GM19452 (cell line): ENCODE results near the gene SRGAP2.
"Not testable (repeated sequence)": the region's sequence is repeated elsewhere in the genome, so short reads cannot be mapped to it uniquely, and the experiment has no call there.

Experiments used
- ATAC-seq: cut with Tn5 transposase; IDR thresholded peaks from one replicate; pipeline ENCODE4 v1.9.1; 2021; ENCODE audit not compliant: unreplicated experiment

The SRGAP2 gene

DNA sequence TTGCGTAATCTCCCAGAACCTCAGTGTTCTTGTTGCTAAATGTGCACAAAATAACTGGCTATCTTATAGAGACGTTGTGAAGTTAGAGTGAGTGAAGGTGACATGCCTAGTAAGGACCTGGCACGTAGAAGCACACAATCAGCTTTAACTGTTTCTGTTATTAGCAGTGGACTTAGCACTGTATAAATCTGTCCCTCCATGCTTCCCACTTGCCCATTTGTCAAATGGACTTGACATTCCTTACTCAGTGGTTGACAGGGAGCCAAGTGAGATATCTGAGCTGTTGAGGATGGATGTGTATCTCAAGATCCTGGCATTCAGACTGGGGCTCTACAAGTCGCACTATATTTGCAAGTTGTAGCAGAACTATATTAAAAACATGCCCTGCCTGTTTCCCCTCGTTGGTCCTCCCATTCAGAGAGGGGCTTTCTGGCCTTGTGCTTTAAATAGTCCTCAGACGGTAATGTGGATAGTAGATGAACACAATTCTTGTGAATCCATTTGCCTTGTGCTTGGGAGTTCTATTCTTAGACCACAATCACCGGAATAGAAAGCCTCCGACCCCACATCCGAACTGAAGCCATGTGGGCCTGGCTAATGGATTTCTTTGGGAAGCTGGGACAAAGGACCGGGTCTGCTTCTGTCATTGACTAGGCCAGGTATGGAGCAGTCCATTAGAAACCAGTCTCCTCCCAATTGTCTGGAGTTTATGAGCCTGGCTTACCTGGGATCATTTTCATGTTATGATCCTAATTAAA, 43.0 kb downstream of the SRGAP2 start:
- ATAC-seq: not testable (repeated sequence)

DNA sequence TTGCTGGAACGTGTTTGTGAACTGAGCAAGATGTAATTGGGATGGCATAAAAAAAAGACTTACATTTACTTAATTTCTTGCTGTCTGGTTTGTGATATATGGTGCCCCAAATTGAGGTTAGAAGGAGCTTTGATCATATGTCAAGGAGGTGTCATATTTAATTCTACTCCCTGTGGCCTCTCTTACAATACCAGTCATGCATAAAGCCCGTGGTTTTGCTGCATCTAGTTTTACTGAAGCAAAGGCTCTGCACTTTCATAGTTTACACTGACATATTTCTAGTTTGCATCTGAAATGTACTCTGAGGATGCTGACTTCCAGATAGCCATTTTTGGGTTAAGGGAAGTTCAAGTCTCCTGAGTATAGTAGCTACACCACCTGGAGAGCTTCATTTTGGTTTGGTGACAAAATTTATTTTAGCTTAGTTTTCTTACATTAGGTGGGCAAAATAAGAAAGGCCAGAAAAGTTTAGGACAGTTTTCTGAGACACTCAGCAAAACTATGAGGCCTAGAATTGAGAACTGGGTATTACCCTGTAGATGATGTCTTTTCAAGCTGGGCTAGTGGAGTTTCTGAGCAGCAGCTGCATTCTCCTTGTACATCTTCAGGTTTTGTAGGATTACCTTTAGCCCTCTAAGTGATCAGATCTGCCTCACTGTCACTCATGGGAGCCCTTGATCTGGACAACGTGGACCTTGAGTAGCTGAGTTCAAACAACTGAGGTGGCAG, 47.8 kb downstream of the SRGAP2 start:
- peak; percentile 77 for ATAC-seq

DNA sequence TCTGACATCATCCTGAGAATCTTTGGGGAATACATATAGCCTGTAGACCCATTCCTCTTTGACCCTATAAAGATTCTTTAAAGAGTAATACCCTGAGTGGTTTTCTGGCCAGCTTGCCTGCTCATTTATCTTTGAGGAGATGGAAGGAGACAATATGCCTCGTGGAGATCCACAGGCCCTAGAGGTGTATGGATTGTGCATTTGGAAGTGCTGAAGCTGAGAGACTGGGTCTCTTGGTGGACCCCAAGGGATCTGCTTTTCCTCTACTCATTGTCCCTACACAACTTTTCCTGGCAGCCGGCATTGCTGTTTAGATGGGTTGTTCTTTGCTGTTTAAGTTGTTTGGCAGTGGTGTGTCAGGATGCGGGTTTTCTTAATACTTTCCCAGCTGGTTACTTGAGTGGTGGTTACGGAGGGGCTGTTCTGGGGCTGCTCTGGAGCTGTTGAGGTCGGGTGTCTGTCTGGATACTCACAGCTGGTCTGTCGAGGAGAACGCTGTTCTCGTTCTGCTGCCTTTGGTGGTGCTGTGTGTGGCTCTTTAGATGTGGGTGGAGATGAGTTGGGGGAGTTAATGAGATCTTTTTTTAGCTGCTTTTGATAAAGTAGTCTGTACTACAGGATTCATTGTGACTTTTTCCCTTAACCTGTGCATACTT, 49.5 kb downstream of the SRGAP2 start:
- ATAC-seq: not testable (repeated sequence)
